ENCODE data around the gene GREB1L.
"Not testable (repeated sequence)": the region's sequence is repeated elsewhere in the genome, so short reads cannot be mapped to it uniquely, and the experiment has no call there.

Gene GREB1L

GRCh38 chr18:21300035-21300907 lies 58.2 kb downstream of the GREB1L start:
- peak; percentile 7 for DNase-seq (ENCODE audit: low read depth, low spot score)

DNA sequence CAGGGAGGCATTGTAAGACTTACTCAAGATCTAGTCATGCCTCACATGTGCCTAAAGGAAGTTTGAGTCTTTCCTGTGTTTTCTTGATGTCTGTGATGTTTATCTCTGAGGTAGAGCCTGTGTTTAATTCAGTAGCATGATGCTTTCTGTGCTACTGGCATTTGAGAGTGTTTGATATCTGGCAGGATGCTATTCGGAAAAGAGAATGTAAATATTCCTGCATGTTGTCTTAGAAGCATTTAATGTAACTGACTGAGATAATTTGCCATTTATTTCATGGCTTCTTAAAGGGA lies 58.8 kb downstream of the GREB1L start:
- DNase-seq (ENCODE audit: low read depth, low spot score), result no peak
- H3K4me3 ChIP-seq (ENCODE audit: low read length), result no peak overlapping the region

More at GRCh38 chr18:21300035-21300907, 58.2 kb downstream of the GREB1L start:
- H3K4me3 ChIP-seq (ENCODE audit: low read length), result no peak overlapping the region

DNA sequence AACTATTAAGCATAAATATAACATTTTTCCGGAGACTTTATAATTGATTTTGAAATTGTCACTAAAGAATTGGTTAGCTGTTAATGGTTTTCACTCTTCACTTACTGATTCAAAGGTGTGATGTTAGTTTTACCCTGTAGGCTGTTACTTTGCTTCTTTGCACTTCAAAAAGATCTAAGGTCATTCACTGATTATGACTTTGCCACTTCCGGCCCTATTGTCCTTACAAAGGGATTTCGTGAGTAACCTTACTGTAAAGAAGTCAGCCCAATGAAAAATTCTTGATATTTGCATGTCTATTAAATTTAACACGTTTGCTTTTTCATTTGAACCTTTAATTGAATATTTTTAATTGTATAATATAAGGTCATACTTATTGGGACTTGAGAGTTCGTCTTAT lies 61.4 kb downstream of the GREB1L start:
- no peak for DNase-seq (ENCODE audit: low read depth, low spot score)
- no peak overlapping the region for H3K4me3 ChIP-seq (ENCODE audit: low read length)

DNA sequence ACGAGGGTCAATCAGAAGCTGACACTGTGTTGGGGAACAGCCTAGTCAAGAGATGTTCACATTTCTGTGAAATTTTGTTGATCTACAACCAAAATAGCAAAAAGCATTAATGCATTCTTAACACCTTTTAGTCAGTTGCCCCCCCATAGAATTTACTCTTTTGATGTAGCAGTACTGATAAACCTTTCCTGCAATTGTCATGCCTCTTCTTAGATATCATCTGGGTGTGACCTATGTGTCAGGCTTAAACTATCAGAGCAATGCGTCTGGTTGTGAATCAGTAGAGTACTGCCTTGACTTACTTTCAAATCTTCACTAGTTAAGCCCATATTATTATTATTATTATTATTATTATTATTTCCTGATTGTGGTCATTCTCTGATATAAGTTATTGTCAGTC lies 61.9 kb downstream of the GREB1L start:
- no peak for DNase-seq (ENCODE audit: low read depth, low spot score)
- H3K4me3 ChIP-seq (ENCODE audit: low read length), result no peak overlapping the region

DNA sequence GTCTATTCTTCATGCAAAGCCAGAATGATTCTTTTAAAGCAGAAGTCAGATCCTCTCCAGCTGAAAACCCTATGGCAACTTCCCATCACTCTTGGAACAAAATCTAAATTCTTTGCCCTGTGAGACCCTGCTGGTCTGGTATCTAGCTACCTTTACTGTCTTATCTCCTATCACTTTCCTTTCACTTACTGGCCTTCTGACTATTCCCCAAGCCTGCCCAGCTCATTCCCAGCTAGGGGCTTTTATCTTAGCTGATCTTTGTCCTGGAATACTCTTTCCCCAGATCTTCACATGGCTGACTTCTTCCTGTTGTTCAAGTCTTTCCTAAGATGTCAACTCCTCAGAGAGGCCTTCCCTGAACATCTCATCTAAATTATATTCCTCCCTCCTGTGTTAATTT lies 63.6 kb downstream of the GREB1L start:
- no peak overlapping the region for H3K4me3 ChIP-seq (ENCODE audit: low read length)
- no peak for DNase-seq (ENCODE audit: low read depth, low spot score)

DNA sequence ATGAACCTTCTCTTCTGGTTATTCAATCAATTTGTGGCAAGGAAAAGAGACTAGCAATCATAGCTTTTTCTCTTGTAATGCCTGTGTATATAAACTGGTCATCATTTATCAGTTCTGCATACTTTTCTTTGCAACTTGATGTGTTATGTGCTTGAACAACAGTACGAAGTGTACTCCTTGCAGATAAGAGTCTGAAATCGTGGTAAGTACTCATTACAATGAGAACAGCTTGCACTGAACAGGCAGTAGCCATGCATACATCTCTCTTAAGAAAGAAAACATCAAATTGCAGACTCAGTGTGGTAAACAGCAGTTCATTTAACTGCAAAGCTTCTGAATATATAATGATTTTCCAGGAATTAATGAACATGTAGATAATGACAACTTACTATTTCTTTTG lies 64.3 kb downstream of the GREB1L start:
- no peak overlapping the region for H3K4me3 ChIP-seq (ENCODE audit: low read length)
- no peak for DNase-seq (ENCODE audit: low read depth, low spot score)

DNA sequence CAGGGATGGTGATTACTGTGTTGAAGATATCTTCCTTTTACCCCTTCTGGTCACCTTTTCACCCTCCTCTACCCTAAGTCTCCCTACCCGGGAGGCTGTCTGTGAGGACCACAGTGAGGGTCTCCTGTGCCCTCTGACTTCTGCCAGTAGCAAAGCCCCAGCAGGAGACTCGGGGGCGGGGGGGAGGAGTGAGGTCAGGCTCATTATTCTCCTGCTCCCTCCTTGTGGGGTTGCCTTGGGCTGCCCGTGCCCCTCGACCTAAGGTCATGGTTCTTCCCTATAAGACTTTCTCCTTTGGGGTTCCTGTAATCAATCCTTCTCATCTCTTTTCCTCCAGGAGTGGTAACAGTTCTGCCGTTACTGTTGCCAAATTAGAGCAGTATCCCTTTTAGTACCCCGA lies 65.5 kb downstream of the GREB1L start:
- no peak overlapping the region for H3K4me3 ChIP-seq (ENCODE audit: low read length)
- no peak for DNase-seq (ENCODE audit: low read depth, low spot score)

DNA sequence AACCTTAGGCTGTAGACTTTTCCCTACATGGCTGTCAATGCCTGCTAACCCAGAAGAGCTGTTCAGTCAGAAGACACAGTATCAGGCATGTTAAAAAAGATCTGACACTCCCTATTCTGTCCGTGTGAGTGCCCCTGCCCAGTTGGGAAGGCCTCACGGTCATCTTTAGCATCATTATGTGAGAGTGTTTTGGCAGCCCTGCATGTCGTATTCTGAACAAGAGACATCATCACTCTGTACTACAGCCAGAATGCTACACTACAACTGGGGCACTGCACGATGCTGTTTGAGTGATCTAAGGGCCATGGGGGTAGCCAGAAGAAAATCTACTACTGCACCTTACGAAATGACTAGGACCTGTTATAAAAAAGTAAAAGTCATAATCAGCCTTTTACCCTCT lies 67.2 kb downstream of the GREB1L start:
- no peak for DNase-seq (ENCODE audit: low read depth, low spot score)
- no peak overlapping the region for H3K4me3 ChIP-seq (ENCODE audit: low read length)

DNA sequence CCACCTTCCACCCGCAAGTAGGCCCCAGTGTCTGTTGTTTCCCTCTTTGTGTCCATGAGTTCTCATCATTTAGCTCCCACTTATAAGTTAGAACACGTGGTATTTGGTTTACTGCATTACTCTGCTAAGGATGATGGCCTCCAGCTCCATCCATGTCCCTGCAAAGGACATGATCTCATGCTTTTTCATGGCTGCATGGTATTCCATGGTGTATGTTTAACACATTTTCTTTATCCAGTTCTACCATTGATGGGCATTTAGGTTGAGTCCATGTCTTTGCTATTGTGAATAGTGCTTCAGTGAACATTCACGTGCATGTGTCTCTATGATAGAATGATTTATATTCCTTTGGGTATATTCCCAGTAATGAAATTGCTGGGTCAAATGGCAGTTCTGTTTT lies 69.9 kb downstream of the GREB1L start:
- not testable (repeated sequence) for H3K4me3 ChIP-seq (ENCODE audit: low read length); DNase-seq (ENCODE audit: low read depth, low spot score)

GRCh38 chr18:21313576-21313975 lies 71.5 kb downstream of the GREB1L start:
- no peak for DNase-seq (ENCODE audit: low read depth, low spot score)
- no peak overlapping the region for H3K4me3 ChIP-seq (ENCODE audit: low read length)

DNA sequence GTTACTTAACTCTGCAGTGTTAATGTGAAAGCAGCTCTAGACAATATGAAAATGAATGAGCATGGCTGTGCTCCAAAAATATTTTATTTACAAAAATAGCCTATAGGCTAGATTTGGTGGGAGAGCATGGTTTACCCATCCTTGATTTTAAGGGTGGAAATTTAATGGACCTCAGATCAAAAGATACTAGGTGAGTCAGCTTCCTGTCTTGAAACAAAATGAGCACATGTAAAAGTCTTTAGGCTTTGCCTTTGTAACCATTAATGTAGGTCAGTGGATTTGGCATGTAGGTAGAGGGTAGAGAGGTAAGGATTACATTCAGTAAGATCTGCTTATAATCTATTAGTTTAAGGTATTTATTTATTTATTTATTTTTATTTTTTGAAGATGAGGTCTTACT lies 72.7 kb downstream of the GREB1L start:
- no peak overlapping the region for H3K4me3 ChIP-seq (ENCODE audit: low read length)
- no peak for DNase-seq (ENCODE audit: low read depth, low spot score)

DNA sequence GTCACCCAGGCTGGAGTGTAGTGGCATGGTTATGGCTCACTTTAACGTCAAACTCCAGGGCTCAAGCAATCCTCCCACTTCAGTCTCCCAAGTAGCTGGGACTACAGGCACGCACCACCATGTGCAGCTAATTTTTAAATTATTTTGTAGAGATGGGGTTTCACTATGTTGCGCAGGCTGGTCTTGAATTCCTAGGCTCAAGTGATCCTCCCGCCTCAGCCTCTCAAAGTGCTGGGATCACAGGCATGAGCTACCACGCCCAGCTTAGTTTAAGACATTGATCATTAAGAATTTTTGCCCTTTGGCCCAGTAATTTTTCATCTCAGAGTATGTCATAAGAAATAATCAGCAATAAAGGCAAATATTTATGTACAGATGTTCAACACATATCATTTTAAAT lies 73.1 kb downstream of the GREB1L start:
- not testable (repeated sequence) for DNase-seq (ENCODE audit: low read depth, low spot score); H3K4me3 ChIP-seq (ENCODE audit: low read length)

- DNase-seq (ENCODE audit: low read depth, low spot score), result no peak
These were observed 73.7 kb downstream of the GREB1L start for GRCh38 chr18:21315741-21316197.

DNA sequence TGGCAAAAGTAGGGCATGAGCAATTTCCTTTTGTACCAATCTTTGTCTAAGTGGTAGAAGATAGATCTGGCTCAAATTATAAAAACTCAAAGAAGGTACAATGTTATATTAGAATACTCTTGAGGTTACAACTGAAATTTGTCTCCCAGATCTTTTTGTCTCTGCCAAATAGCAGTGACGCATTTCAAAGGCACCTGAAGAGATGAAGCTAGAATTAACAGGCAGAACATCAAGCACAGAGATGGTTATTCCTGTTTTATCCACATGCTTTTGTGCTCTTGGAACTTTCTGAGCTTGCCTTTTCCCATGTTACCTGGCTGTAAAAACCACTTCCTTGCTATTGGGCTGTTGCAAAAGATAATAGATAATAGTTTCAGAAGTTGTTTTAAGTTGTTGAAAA lies 74.3 kb downstream of the GREB1L start:
- DNase-seq (ENCODE audit: low read depth, low spot score), result no peak
- no peak overlapping the region for H3K4me3 ChIP-seq (ENCODE audit: low read length)

More at GRCh38 chr18:21315741-21316197, 73.7 kb downstream of the GREB1L start:
- H3K4me3 ChIP-seq (ENCODE audit: low read length), result no peak overlapping the region

- H3K4me3 ChIP-seq (ENCODE audit: low read length), result no peak overlapping the region
- no peak for DNase-seq (ENCODE audit: low read depth, low spot score)
These were observed 79.7 kb downstream of the GREB1L start for GRCh38 chr18:21321711-21322110.

GRCh38 chr18:21327101-21327500 lies 85.1 kb downstream of the GREB1L start:
- no peak for DNase-seq (ENCODE audit: low read depth, low spot score)

DNA sequence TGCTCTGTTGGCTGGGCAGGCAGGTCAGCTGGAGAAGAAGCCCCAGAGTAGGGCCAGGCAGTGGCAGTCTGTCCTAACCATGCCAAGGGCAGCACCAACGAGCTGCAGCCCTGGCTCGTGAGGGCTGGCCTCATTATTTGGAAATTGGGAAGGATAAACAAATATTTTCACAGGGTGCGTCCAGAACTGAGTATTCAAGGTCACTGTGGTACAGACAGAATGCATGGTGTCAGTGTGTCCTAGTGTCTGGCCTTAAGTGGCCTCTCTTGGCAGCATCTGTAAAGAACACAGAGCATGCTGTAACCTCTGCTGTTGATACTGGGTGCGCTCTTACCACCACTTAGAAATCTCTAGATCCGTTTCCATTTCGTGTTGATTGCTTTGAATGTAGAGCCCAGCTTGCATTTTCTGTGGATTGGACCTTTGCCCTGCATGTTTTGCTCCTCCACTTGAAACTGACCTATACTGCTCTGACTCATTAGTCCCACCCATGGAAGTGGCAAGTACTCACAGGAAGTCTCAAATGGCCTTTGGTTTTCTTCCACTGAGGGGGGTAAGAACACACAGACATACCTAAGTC lies 88.2 kb downstream of the GREB1L start:
- no peak overlapping the region for H3K4me3 ChIP-seq (ENCODE audit: low read length)
- DNase-seq (ENCODE audit: low read depth, low spot score), result no peak

More at GRCh38 chr18:21327101-21327500, 85.1 kb downstream of the GREB1L start:
- H3K4me3 ChIP-seq (ENCODE audit: low read length), result no peak overlapping the region

DNA sequence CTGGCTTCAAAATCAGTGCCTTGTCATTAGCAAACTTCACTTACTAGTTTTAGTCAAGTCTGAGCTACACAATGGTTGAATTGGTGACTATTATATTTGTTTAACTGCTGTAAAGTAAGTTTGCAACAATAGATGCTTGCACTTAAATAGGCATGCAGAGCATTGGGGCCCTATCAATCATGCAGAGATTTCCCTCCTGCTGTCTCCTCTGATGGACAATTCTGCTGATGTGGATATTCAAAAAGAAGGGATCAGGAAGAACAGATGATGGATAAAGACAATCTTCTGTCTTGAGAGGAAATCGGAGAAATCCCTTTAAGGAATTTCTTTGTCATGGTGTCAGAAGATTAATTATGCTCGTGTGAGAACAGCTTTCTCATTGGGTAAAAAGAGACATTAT lies 89.0 kb downstream of the GREB1L start:
- no peak for DNase-seq (ENCODE audit: low read depth, low spot score)
- H3K4me3 ChIP-seq (ENCODE audit: low read length), result no peak overlapping the region

GRCh38 chr18:21335927-21336488 lies 94.0 kb downstream of the GREB1L start:
- no peak for DNase-seq (ENCODE audit: low read depth, low spot score)
- no peak overlapping the region for H3K4me3 ChIP-seq (ENCODE audit: low read length)

GRCh38 chr18:21336846-21337245 lies 94.8 kb downstream of the GREB1L start:
- H3K4me3 ChIP-seq (ENCODE audit: low read length), result no peak overlapping the region
- no peak for DNase-seq (ENCODE audit: low read depth, low spot score)
